NCI-H774 (cell line): Measurements from ENCODE around the gene GTF3C5.
"Not testable (repeated sequence)": the region's sequence is repeated elsewhere in the genome, so short reads cannot be mapped to it uniquely, and the experiment has no call there.

Source experiments
- DNase-seq: peaks from one replicate; lab custom pipeline; 2025; lab: John Stamatoyannopoulos, UW

Gene GTF3C5

GRCh38 chr9:133031130-133031422 is 279 bp downstream of the GTF3C5 start:
- DNase-seq = no peak

GRCh38 chr9:133031496-133031911 is 707 bp downstream of the GTF3C5 start:
- no peak for DNase-seq

- DNase-seq = no peak
These were observed 1.4 kb downstream of the GTF3C5 start for GRCh38 chr9:133032171-133032570.

GRCh38 chr9:133035669-133036068 is 4.9 kb downstream of the GTF3C5 start:
- DNase-seq = no peak

GRCh38 chr9:133037775-133038515 is 7.1 kb downstream of the GTF3C5 start:
- no peak for DNase-seq

- DNase-seq = not testable (repeated sequence)
These were observed 10.2 kb downstream of the GTF3C5 start for GRCh38 chr9:133040892-133041479.

- DNase-seq = no peak
These were observed 11.2 kb downstream of the GTF3C5 start for GRCh38 chr9:133041958-133042357.

- no peak for DNase-seq
These were observed 11.9 kb downstream of the GTF3C5 start for GRCh38 chr9:133042676-133043075.

- no peak for DNase-seq
These were observed 12.7 kb downstream of the GTF3C5 start for GRCh38 chr9:133043449-133044035.

- no peak for DNase-seq
These were observed 13.3 kb downstream of the GTF3C5 start for GRCh38 chr9:133044125-133044524.

GRCh38 chr9:133044661-133045060 is 13.9 kb downstream of the GTF3C5 start:
- DNase-seq = no peak

- no peak for DNase-seq
These were observed 14.3 kb downstream of the GTF3C5 start for GRCh38 chr9:133045132-133045531.

- DNase-seq = no peak
These were observed 15.6 kb downstream of the GTF3C5 start for GRCh38 chr9:133046196-133046899.

GRCh38 chr9:133046900-133047295 is 16.1 kb downstream of the GTF3C5 start:
- DNase-seq = no peak

- no peak for DNase-seq
These were observed 17.8 kb downstream of the GTF3C5 start for GRCh38 chr9:133048595-133048994.

GRCh38 chr9:133049043-133049442 is 18.2 kb downstream of the GTF3C5 start:
- no peak for DNase-seq

- no peak for DNase-seq
These were observed 19.3 kb downstream of the GTF3C5 start for GRCh38 chr9:133050142-133050541.

- peak; percentile 62 for DNase-seq
These were observed 20.0 kb downstream of the GTF3C5 start for GRCh38 chr9:133050781-133051180.

- no peak for DNase-seq
These were observed 20.6 kb downstream of the GTF3C5 start for GRCh38 chr9:133051281-133051900.

GRCh38 chr9:133051966-133052539 is 21.3 kb downstream of the GTF3C5 start:
- DNase-seq = no peak

GRCh38 chr9:133054194-133054890 is 23.5 kb downstream of the GTF3C5 start:
- no peak for DNase-seq

GRCh38 chr9:133054966-133055365 is 24.2 kb downstream of the GTF3C5 start:
- no peak for DNase-seq
